Endothelial cell of umbilical vein (primary cell): ENCODE data around the gene SYNE3.

Experiments used
- EZH2 ChIP-seq: IDR thresholded peaks from 2 replicates; pipeline ENCODE4 v1.6.1; 2012; ENCODE audit warnings: borderline replicate concordance, low read depth, mild to moderate bottlenecking, moderate library complexity, low read length, inconsistent platforms; ENCODE audit not compliant: severe bottlenecking
- FOS ChIP-seq: IDR thresholded peaks from 2 replicates; pipeline ENCODE4 v1.6.1; 2011; ENCODE audit warnings: mild to moderate bottlenecking, low read length, moderate library complexity, borderline replicate concordance; ENCODE audit not compliant: insufficient read depth
- JUN ChIP-seq: IDR thresholded peaks from 2 replicates; pipeline ENCODE4 v1.6.1; 2011; ENCODE audit warnings: borderline replicate concordance, low read depth; ENCODE audit not compliant: insufficient read length, insufficient read depth
- POLR2A ChIP-seq: IDR thresholded peaks from 2 replicates; pipeline ENCODE4 v1.6.1; 2012; ENCODE audit warnings: low read depth, mild to moderate bottlenecking, control low read depth, low read length
- POLR2AphosphoS5 ChIP-seq: IDR thresholded peaks from 2 replicates; pipeline ENCODE4 v1.6.1; 2012; ENCODE audit warnings: low read depth, mild to moderate bottlenecking, control low read depth, low read length, moderate library complexity; ENCODE audit not compliant: insufficient read depth
- TF ChIP-seq, protein P1 (sequence below), 2 donors: IDR thresholded peaks; 1 replicate in 1 of 2; 2 replicates in 1 of 2; pipeline ENCODE4 v1.5.1; 2011; ENCODE audit warnings: low read length in 2 of 2, mild to moderate bottlenecking in 2 of 2, moderate library complexity in 2 of 2, control low read depth in 1 of 2, inconsistent platforms in 1 of 2, low read depth in 1 of 2; ENCODE audit not compliant: insufficient read depth in 1 of 2; ENCODE audit errors: extremely low read depth in 1 of 2
- TF ChIP-seq, protein P2 (sequence below): IDR thresholded peaks from 2 replicates; pipeline ENCODE4 v1.6.1; 2011; ENCODE audit not compliant: insufficient read depth, insufficient read length

DNA sequence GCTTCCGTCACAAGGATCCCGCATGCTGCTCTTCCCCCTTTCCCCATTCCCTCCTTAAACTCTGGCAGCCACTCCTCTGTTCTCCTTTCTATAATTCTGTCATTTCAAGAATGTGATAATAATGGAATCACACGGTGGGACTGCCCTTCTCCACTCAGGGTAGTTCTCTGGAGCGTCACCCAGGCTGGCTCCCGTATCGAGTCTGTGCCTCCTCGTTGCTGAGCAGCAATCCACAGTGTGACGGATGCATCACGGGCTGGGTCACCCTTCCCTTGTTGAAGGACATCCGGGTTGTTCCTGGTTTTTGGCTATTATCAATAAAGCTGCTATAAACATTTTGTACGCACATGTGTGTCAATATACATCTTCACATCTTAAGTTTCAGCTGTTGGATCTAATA lies 5.7 kb upstream of the SYNE3 start:
- TF ChIP-seq POLR2A (no peak), EZH2 (no peak), FOS (no peak), JUN (no peak), POLR2AphosphoS5 (no peak)
- TF ChIP-seq, protein P1, sequence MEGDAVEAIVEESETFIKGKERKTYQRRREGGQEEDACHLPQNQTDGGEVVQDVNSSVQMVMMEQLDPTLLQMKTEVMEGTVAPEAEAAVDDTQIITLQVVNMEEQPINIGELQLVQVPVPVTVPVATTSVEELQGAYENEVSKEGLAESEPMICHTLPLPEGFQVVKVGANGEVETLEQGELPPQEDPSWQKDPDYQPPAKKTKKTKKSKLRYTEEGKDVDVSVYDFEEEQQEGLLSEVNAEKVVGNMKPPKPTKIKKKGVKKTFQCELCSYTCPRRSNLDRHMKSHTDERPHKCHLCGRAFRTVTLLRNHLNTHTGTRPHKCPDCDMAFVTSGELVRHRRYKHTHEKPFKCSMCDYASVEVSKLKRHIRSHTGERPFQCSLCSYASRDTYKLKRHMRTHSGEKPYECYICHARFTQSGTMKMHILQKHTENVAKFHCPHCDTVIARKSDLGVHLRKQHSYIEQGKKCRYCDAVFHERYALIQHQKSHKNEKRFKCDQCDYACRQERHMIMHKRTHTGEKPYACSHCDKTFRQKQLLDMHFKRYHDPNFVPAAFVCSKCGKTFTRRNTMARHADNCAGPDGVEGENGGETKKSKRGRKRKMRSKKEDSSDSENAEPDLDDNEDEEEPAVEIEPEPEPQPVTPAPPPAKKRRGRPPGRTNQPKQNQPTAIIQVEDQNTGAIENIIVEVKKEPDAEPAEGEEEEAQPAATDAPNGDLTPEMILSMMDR (IDR thresholded peaks at IDR 0.05; ENCODE audit: extremely low read depth in 1 of 2, insufficient read depth in 1 of 2, low read depth in 1 of 2, low read length in 2 of 2), result no peak
- TF ChIP-seq, protein P2, sequence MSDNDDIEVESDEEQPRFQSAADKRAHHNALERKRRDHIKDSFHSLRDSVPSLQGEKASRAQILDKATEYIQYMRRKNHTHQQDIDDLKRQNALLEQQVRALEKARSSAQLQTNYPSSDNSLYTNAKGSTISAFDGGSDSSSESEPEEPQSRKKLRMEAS, result no peak
